Adrenal gland (tissue), 5 donors: ENCODE results near the gene CRK.

ENCODE experiments used
- POLR2A ChIP-seq, 2 donors: fragments of 450-650 bp; IDR thresholded peaks; one replicate each; pipeline ENCODE4 v1.6.1; 2017; ENCODE audit warnings: antibody characterized with exemption in 2 of 2, mild to moderate bottlenecking in 2 of 2, moderate library complexity in 1 of 2
- TF ChIP-seq, protein P1 (sequence below), 6 experiments: fragments of 450-650 bp in 4 of 6; fragments of 200-600 bp in 2 of 6; sonication (generic) in 1 of 6; IDR thresholded peaks; 1 replicate in 5 of 6; 2 replicates in 1 of 6; pipeline versions ENCODE4 v1.5.1 to v1.8.0; 2016 to 2021; ENCODE audit warnings: antibody characterized with exemption in 6 of 6, mild to moderate bottlenecking in 2 of 6, moderate library complexity in 1 of 6
- donor health status: DM: no; HTN: no; CAD: no.

DNA sequence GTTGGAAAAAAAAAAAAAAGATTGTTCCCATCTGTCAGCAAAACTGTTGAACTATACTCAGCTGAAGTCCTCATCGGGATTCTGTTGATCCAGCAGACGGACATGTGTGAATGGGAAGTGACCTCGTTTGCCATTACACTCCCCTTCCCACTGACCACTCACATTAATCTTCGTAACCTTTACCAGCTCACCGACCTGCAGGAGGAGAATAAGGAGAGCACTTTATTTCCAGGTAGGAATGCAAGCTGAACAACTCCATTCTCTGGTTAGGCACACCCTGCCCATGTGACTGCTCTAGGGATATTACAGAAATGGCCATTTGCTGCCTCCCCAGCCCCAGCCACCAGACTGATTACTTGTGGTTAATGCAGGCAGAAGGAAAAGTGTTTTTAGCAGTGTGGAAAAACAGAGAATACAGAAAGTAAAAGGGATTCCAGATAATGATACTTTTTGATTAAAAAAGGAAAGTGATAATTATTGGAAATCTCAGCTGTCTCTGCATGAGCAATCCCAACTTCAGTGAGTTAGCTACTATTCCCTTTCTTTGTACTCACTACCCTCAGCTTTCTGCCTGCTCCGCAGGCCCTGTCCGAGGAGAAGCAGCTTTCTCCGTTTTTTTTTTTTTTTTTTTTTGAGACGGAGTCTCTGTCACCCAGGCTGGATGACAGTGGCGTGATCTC lies 32.4 kb downstream of the CRK start:
- TF ChIP-seq, protein P1, sequence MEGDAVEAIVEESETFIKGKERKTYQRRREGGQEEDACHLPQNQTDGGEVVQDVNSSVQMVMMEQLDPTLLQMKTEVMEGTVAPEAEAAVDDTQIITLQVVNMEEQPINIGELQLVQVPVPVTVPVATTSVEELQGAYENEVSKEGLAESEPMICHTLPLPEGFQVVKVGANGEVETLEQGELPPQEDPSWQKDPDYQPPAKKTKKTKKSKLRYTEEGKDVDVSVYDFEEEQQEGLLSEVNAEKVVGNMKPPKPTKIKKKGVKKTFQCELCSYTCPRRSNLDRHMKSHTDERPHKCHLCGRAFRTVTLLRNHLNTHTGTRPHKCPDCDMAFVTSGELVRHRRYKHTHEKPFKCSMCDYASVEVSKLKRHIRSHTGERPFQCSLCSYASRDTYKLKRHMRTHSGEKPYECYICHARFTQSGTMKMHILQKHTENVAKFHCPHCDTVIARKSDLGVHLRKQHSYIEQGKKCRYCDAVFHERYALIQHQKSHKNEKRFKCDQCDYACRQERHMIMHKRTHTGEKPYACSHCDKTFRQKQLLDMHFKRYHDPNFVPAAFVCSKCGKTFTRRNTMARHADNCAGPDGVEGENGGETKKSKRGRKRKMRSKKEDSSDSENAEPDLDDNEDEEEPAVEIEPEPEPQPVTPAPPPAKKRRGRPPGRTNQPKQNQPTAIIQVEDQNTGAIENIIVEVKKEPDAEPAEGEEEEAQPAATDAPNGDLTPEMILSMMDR (IDR thresholded peaks at IDR 0.05) = no peak
- TF ChIP-seq POLR2A (IDR thresholded peaks at IDR 0.05) = no peak
